Activated CD4-positive, alpha-beta T cell treated with anti-CD3 and anti-CD28 coated beads, Interleukin-2, Interleukin-4, amounts not matched to agents 100 ng/mL and 50 ng/mL, durations not matched to agents 16 hours and 8 hours (primary cell): ENCODE data around the gene PLEKHN1.
"Not testable (repeated sequence)": the region's sequence is repeated elsewhere in the genome, so short reads cannot be mapped to it uniquely, and the experiment has no call there.

Source experiments
- DNase-seq: peaks from one replicate; pipeline ENCODE4 v3.0.0-alpha.2; 2020; ENCODE audit warnings: low spot score

PLEKHN1 gene

GRCh38 chr1:1012736-1013104 is 46.4 kb downstream of the PLEKHN1 start:
- not testable (repeated sequence) for DNase-seq

- DNase-seq, result peak; percentile 90
These were observed 47.0 kb downstream of the PLEKHN1 start, which contains the start of gene ISG15 for GRCh38 chr1:1013105-1013921. Gene ISG15 (plus strand): TSS chr1:1013497. CDS start chr1:1013574, 77 bp downstream.

DNA sequence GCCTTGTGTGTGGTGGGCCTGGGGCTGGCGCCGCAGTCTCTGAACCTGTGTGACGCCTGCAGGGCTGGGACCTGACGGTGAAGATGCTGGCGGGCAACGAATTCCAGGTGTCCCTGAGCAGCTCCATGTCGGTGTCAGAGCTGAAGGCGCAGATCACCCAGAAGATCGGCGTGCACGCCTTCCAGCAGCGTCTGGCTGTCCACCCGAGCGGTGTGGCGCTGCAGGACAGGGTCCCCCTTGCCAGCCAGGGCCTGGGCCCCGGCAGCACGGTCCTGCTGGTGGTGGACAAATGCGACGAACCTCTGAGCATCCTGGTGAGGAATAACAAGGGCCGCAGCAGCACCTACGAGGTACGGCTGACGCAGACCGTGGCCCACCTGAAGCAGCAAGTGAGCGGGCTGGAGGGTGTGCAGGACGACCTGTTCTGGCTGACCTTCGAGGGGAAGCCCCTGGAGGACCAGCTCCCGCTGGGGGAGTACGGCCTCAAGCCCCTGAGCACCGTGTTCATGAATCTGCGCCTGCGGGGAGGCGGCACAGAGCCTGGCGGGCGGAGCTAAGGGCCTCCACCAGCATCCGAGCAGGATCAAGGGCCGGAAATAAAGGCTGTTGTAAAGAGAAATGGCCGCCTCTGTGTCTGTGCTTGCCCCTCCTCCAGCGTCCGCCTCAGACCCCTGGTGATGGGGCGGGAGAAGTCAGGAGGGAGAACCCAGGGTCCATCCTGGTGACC is 47.8 kb downstream of the PLEKHN1 start:
- DNase-seq, result no peak

- no peak for DNase-seq
These were observed 48.8 kb downstream of the PLEKHN1 start for GRCh38 chr1:1014799-1015681.

DNA sequence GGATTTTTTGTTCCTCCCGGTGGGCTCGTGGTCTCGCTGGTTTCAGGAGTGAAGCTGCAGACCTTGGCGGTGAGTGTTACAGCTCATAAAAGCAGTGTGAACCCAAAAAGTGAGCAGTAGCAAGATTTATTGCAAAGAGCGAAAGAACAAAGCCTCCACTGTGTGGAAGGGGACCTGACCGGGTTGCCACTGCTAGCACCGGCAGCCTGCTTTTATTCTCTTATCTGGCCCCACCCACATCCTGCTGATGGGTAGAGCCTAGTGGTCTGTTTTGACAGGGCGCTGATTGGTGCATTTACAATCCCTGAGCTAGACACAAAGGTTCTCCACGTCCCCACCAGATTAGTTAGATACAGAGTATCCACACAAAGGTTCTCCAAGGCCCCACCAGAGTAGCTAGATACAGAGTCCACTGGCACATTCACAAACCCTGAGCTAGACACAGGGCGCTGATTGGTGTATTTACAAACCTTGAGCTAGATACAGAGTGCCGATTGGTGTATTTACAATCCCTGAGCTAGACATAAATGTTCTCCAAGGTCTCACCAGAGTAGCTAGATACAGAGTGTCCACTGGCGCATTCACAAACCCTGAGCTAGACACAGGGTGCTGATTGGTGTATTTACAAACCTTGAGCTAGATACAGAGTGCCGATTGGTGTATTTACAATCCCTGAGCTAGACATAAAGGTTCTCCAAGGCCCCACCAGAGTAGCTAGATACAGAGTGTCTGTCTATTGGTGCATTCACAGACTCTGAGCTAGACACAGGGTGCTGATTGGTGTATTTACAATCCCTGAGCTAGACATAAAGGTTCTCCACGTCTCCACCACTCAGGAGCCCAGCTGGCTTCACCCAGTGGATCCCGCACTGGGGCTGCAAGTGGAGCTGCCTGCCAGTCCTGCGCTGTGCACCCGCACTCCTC is 51.4 kb downstream of the PLEKHN1 start:
- DNase-seq, result not testable (repeated sequence)

- DNase-seq, result not testable (repeated sequence)
These were observed 52.0 kb downstream of the PLEKHN1 start for GRCh38 chr1:1018321-1018685.

- peak; percentile 78 for DNase-seq
These were observed 53.1 kb downstream of the PLEKHN1 start for GRCh38 chr1:1019122-1019999.

DNA sequence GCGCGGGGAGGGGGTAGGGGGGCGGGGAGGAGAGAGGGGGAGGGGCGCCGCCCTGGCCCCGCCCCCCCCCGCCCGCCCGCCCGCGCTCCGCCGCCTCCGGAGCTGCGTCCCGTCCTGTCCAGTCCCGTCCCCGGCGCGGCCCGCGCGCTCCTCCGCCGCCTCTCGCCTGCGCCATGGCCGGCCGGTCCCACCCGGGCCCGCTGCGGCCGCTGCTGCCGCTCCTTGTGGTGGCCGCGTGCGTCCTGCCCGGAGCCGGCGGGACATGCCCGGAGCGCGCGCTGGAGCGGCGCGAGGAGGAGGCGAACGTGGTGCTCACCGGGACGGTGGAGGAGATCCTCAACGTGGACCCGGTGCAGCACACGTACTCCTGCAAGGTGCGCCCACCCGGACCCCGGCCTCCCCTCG is 53.7 kb downstream of the PLEKHN1 start, which contains the start of gene AGRN:
Gene AGRN (plus strand): TSS at position 121 of the 405 bp plus-strand sequence. CDS start 53 bp downstream, at position 174.
- DNase-seq, result no peak

DNA sequence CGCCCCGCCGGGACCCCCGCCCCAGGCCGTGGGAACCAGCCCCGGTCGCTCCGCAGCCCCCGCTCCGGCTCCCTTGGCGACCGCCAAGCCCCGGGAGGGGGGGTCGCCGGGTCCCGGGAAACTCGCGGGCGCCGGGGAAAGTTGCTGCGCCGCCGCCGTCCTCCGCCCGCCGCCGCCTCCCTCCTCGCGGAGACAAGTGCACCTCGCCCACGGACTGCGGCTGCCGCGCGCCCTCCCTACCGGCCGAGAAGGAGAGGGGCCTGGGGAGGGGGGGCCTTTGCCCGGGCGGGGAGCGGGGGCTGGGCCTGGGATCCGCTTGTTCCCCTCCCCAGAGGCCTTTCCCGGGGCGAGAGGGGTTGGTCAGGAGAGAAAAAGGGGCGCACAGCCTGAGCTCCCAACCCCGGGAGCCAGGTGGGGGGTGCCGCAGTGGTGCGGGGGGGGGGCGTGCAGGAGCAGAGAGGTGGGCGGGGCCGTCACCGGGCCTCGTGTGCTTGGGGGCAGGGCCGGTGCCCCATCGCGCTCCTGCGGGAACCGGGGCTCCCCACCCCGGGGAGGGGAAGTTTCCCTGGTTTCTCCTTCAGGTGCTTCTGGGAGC is 54.2 kb downstream of the PLEKHN1 start:
- DNase-seq, result no peak

DNA sequence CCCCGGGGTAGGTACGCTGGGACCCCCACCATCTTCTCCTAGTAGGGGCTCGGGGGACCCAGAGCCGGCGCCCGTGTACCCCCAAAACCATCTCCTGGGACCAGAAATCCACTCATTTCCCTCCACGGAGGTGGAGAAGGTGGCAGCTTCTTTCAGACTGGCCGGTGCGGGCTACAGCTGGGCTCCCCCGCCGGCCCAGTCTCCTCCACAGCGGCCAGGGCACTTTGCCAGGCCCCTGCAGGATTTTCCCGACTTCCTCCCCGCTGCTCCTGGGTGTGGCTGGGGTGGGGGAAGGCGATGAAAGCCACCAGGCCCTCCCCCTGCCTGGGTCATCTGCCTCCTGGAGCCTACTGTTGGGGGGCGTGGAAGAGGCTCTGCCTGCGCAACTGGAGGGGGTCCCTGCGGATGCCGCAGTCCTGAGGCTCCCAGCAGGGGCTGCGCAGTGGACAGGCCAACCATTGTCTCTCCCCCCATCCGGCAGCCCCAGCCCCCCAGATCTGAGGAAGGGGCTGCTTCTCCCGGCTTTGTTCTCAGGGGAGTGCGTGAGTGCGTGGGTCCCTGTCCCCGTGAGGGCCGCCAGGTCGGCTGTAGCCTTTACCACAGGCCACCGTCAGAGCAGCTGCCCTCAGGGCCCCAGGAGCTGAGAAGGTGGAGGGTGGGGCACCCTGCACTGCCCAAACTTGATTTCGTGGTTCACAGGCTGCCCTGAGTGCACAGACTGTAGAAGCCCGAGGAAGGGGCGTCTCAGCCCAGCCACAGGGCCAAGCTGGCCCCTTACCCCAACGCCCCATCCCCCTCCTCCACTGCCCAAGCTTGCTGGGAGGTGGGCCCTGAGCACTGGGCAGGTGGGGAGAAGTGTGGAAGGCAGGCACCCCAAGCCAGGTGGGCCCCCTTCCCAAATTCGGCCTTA is 55.0 kb downstream of the PLEKHN1 start:
- no peak for DNase-seq

DNA sequence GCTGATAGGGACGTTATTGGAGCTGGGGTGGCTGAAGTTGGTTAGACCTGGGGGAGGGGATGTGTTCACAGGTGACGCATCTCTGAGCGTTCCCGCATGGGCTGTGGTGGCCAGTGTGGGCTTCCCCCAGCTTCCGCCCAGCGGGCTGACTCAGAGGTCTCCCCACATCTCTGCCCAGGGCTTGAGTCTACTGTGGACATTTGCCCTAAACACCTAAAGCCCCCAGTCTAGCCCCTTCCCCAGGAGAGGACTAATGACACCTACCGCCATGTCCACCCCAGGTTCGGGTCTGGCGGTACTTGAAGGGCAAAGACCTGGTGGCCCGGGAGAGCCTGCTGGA is 55.6 kb downstream of the PLEKHN1 start:
- DNase-seq, result no peak

GRCh38 chr1:1022302-1023009 is 56.2 kb downstream of the PLEKHN1 start:
- no peak for DNase-seq

- DNase-seq, result no peak
These were observed 57.4 kb downstream of the PLEKHN1 start for GRCh38 chr1:1023700-1024099.

DNA sequence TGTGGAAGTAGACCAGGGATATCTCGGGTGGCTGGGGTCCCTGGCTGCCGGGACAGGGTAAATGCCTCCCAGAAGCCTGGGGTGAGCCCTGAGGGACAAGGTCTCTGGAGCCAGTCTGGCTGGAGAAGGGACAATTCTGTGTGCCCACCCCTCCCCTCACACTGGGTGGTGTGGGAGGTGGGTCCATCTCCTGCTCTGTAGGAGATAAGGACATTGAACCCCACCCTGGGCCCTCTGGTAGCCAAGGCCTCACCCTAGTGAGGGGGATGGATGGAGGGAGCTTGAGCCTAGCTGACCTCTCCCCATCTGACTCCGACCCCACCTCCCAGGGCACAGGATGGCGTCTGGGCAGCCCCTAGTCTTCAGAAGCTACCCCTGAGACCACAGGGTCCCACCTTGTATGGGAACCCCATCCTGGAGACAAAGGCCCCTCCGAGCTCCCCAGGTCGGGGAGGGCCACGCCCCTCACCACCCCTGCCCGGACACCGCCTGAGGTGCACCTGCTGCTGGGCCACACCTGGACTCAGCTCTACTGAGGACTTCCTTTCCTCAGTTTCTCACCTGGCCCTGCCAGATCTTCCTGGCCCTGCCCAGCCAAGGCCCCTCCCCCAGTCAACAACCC is 58.0 kb downstream of the PLEKHN1 start:
- DNase-seq, result no peak

GRCh38 chr1:1024771-1025699 is 58.8 kb downstream of the PLEKHN1 start:
- no peak for DNase-seq
